Ishikawa (cell line): Measurements from ENCODE around the gene HTRA1.

Source experiments
- CEBPB ChIP-seq: IDR thresholded peaks from 2 replicates; pipeline ENCODE4 v1.6.1; 2012
- CREB1 ChIP-seq: IDR thresholded peaks from 2 replicates; pipeline ENCODE4 v1.6.1; 2012; ENCODE audit warnings: low read depth
- EGR1 ChIP-seq: IDR thresholded peaks from 2 replicates; pipeline ENCODE4 v1.6.1; 2012
- EP300 ChIP-seq: IDR thresholded peaks from 2 replicates; pipeline ENCODE4 v1.6.1; 2012; ENCODE audit warnings: borderline replicate concordance
- FOXM1 ChIP-seq: IDR thresholded peaks from 2 replicates; pipeline ENCODE4 v1.6.1; 2012; ENCODE audit warnings: low read depth, borderline replicate concordance
- MAX ChIP-seq: IDR thresholded peaks from 2 replicates; pipeline ENCODE4 v1.6.1; 2012
- NFIC ChIP-seq: IDR thresholded peaks from 2 replicates; pipeline ENCODE4 v1.6.1; 2012
- RAD21 ChIP-seq: IDR thresholded peaks from 2 replicates; pipeline ENCODE4 v1.6.1; 2012; ENCODE audit warnings: low read depth
- REST ChIP-seq: IDR thresholded peaks from 2 replicates; pipeline ENCODE4 v1.6.1; 2012; ENCODE audit warnings: low read depth, mild to moderate bottlenecking
- TAF1 ChIP-seq: IDR thresholded peaks from 2 replicates; pipeline ENCODE4 v1.6.1; 2012; ENCODE audit warnings: low read depth, mild to moderate bottlenecking
- TEAD4 ChIP-seq: IDR thresholded peaks from 2 replicates; pipeline ENCODE4 v1.6.1; 2012
- USF1 ChIP-seq: IDR thresholded peaks from 2 replicates; pipeline ENCODE4 v1.6.1; 2012
- YY1 ChIP-seq: IDR thresholded peaks from 2 replicates; pipeline ENCODE4 v1.6.1; 2012; ENCODE audit warnings: low read depth
- ZBTB7A ChIP-seq: IDR thresholded peaks from 2 replicates; pipeline ENCODE4 v1.6.1; 2012; ENCODE audit warnings: low read depth

The HTRA1 gene

GRCh38 chr10:122473116-122473515 lies 11.8 kb downstream of the HTRA1 start:
- TF ChIP-seq YY1 (no peak), NFIC (no peak), EP300 (no peak), TEAD4 (no peak), FOXM1 (no peak), REST (no peak), USF1 (no peak), CEBPB (no peak), MAX (no peak), CREB1 (no peak), ZBTB7A (no peak)

- no peak for TF ChIP-seq YY1
- TF ChIP-seq REST: no peak
- TF ChIP-seq EP300: no peak
- TF ChIP-seq TEAD4: no peak
- TF ChIP-seq ZBTB7A: no peak
- no peak for TF ChIP-seq CEBPB
- no peak for TF ChIP-seq FOXM1
Observed at GRCh38 chr10:122474131-122474818, 12.9 kb downstream of the HTRA1 start.

- no peak for TF ChIP-seq YY1
- TF ChIP-seq CEBPB: no peak
- no peak for TF ChIP-seq FOXM1
- TF ChIP-seq EGR1: no peak
- TF ChIP-seq RAD21: no peak
- TF ChIP-seq CREB1: no peak
- no peak for TF ChIP-seq USF1
Observed at GRCh38 chr10:122475100-122475499, 13.7 kb downstream of the HTRA1 start.

- no peak for TF ChIP-seq NFIC
- TF ChIP-seq USF1: no peak
- no peak for TF ChIP-seq EP300
- no peak for TF ChIP-seq YY1
- no peak for TF ChIP-seq TAF1
- no peak for TF ChIP-seq ZBTB7A
Observed at GRCh38 chr10:122475591-122476332, 14.4 kb downstream of the HTRA1 start.

GRCh38 chr10:122476333-122476695 lies 15.0 kb downstream of the HTRA1 start:
- no peak for TF ChIP-seq USF1
- TF ChIP-seq FOXM1: no peak
- no peak for TF ChIP-seq YY1
- no peak for TF ChIP-seq ZBTB7A
- TF ChIP-seq REST: no peak
- TF ChIP-seq RAD21: no peak
- no peak for TF ChIP-seq MAX
- TF ChIP-seq CEBPB: no peak
- TF ChIP-seq CREB1: no peak
- TF ChIP-seq TAF1: no peak
- TF ChIP-seq EGR1: no peak
- TF ChIP-seq EP300: no peak
